WI38 (cell line): ENCODE measurements around the gene SPAG9.

Source experiments
- H3K4me3 ChIP-seq: 2 replicates; pipeline ENCODE4 v1.5.1; 2011; ENCODE audit warnings: low read depth, mild to moderate bottlenecking, control low read depth, low read length
- TF ChIP-seq, protein P1 (sequence below): IDR thresholded peaks from 2 replicates; pipeline ENCODE4 v1.5.1; 2012; ENCODE audit warnings: low read depth, mild to moderate bottlenecking, control low read depth, low read length

The SPAG9 gene

DNA sequence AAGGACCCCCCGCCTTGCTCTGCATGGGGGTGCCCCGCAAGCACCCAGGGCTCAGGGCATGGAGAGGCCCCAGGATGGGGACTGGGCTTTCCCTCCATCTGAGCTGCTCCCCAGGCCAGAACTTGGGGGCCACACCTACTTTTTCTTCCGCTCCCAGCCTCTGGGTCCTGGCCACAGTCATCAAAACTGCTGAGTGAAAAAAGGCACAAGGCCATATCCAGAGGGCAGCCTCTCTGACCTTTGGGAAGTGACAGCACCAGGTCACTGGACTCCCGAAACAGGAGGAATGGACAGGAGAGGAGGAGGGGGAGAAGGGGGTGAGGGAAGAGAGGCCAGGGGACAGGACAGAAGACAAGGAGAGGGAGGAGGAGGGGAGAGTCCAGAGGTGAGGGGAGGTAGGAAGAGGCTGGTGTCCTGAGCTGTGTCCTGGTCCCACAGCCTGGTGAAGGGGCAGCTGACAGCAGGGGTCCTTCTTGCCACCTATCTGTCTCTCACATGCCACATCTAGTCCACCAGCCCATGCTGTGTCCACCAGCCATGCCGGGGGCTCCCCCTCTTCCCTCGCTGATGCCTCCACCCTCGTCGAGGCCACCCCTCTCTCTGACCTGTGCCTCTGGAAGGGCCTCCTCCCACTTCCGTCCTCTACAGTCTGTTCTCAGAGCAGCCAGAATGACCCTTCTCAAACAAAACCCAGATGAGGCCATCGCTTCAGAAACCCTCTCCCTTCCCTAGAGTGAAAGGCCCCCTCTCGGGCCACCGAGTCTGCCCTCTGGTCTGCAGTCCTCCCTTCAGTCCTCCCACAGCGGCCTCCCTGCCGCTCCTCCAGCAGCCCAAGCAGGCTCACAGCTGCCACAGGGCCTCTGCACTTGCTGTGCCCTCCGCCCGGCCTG lies 180.6 kb downstream of the SPAG9 start:
- no peak overlapping the region for H3K4me3 ChIP-seq
- TF ChIP-seq, protein P1, sequence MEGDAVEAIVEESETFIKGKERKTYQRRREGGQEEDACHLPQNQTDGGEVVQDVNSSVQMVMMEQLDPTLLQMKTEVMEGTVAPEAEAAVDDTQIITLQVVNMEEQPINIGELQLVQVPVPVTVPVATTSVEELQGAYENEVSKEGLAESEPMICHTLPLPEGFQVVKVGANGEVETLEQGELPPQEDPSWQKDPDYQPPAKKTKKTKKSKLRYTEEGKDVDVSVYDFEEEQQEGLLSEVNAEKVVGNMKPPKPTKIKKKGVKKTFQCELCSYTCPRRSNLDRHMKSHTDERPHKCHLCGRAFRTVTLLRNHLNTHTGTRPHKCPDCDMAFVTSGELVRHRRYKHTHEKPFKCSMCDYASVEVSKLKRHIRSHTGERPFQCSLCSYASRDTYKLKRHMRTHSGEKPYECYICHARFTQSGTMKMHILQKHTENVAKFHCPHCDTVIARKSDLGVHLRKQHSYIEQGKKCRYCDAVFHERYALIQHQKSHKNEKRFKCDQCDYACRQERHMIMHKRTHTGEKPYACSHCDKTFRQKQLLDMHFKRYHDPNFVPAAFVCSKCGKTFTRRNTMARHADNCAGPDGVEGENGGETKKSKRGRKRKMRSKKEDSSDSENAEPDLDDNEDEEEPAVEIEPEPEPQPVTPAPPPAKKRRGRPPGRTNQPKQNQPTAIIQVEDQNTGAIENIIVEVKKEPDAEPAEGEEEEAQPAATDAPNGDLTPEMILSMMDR, result no peak

DNA sequence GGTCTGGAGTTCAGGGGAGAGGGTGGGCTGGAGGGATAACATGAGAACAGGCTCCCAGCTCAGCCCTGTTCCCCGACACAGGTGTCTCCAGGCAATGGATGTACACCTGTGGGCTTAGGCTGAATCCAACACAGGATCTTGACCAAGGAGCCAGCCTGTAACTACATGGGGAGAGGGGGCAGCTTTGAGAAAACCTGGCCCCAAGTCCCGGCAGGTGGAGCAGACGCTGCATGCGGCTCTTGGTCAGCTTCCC lies 181.2 kb downstream of the SPAG9 start:
- TF ChIP-seq, protein P1, result no peak
- H3K4me3 ChIP-seq, result no peak overlapping the region

DNA sequence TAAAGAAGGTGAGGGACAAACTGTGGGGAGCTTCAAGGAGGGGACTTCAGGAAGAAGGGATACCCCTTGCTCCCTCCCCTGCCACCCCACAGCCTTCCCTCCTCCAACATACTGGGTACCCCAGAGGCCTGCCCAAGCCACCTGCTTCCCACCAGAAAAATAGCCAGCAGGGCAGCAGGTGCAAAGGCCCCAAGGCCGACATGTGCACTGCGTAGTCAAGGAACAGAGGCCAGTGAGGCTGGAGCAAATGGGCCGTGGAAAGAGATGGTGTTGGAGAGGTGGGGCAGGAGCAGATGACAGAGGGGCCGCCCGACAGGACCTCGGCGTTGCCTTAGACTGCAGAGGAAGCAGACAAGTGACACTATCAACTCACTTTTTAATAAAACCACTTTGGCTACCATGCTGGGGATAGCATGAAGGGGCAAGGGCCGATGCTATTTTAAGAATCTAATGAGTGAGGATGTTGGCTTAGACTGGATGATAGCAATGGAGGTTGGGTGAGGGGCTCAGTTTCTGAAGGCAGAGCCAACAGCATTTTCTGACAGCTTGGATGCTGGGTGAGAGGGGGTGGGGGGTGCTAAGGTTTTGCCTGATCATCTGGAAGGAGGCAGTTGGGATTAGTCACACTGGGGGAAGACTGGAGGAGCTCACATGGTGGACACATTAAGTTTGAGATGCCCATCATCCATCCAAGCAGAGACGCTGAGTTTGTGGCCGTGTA lies 181.7 kb downstream of the SPAG9 start:
- TF ChIP-seq, protein P1, result no peak
- H3K4me3 ChIP-seq, result no peak overlapping the region

- H3K4me3 ChIP-seq, result no peak overlapping the region
- TF ChIP-seq, protein P1, result no peak
These were observed 184.7 kb downstream of the SPAG9 start for GRCh38 chr17:50935996-50936266.

DNA sequence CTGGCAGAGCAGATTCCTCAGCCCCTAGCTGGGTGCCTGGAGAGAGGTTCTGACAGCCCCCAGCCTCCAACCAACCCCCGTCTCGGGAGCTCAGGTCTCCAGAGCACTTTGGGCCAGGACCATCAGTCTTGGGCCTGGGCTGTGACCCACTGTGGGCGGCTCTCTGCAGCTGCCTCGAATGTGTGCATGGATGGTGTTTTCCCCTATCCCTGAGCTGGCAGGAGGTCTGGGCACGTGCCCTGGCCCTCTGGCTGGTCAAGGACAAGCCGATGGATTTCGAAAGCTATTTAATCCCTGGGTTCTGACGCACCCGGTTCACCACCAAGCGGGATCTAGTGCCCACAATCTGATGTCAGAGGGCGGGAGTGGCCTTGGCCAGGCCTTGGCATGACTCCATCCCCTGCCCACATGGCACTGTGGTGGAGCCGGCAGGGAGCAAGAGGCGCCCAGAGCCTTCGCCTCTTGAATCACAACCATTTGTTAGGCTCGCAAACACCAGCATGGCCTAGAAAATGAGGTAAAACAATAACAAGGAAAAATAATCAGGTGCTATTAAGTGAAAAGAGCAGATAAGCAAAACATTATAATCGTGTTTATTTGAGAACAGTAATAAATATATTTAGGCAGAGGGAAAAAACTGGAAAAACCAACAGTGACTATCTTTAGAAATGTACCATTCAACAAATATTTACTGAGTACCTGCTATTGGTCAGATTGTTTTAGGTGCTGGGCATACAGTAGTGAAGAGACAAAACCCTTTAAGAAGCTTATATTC lies 185.3 kb downstream of the SPAG9 start:
- TF ChIP-seq, protein P1, result no peak
- no peak overlapping the region for H3K4me3 ChIP-seq

DNA sequence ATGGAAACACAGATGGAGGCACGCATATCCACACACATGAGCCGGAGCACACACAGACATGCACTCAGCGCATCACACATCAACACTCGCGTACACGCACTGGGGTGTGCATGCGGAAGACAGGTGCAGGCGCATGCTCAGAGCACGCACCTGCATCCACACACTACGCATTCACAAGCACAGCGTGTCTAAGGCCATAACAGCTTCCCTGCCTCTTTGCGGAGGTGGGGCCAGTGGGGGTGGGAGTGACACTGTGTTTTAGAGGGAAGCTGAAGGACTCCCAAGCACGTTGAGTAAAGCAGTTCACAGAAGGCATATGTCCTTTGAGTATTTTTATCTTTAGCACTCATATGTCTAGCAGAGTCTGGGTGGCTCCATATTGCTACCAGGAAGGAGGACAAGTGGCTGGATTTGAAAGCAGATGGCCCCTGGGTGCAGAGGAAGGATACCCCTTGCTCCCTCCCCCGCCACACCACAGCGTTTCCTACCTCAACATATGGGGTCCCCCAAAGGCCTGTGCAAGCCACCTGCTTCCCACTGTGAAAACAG lies 185.9 kb downstream of the SPAG9 start:
- H3K4me3 ChIP-seq, result no peak overlapping the region
- TF ChIP-seq, protein P1, result no peak

DNA sequence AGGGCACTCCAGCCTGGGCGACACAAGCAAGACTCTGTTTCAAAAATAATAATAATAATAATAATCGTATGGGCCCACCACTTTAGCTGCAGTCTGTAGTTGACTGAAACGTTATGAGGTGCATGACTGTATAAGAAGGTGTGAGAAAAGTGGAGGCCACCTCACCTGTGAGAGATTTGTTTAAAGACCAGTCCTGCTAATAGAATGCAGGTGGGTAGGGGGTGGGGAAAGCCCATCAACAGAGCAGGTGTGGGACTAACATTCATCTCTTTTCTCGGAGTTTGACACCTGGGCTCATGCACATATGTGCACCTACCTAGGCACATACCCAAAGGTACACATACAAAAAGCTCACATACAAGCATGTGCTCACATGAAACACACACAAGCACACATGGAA lies 186.5 kb downstream of the SPAG9 start:
- H3K4me3 ChIP-seq, result no peak overlapping the region
- TF ChIP-seq, protein P1, result no peak
